ENCODE measurements around the gene CHD5. TPM values are rescaled to one million over a fixed set of nuclear protein-coding genes. Genes with fewer than 3 reads are reported as not detected.

CHD5 gene
- total RNA-seq, 4 donors from 2014 or later = 0.15 to 0.94 (median 0.26) TPM

DNA sequence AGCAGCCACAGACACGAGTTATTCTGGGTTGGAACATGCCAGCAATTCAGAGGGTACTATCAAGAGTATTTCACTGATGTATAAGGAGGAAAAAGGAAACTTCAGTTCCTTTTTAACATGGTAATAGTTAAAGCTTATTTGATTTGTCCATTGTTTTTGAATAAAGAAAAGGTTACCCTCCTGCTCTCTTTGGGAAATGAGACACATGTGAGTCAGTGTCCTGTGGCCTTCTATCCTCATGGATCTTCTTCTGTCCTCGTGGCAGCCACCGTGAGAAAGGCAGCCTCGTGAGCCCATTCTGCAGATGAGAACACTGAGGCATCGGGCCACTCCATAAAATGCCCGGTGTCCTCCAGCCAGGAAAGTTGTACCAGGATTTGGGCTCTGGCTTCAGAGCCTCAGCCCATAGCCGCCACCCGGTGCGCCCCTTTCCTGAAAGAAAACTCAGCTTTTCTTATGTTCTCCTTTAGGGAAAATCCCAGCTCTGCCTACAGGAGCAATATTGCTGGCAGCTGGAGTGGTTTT, 109.6 kb downstream of the CHD5 start:
- TF ChIP-seq, protein P1, sequence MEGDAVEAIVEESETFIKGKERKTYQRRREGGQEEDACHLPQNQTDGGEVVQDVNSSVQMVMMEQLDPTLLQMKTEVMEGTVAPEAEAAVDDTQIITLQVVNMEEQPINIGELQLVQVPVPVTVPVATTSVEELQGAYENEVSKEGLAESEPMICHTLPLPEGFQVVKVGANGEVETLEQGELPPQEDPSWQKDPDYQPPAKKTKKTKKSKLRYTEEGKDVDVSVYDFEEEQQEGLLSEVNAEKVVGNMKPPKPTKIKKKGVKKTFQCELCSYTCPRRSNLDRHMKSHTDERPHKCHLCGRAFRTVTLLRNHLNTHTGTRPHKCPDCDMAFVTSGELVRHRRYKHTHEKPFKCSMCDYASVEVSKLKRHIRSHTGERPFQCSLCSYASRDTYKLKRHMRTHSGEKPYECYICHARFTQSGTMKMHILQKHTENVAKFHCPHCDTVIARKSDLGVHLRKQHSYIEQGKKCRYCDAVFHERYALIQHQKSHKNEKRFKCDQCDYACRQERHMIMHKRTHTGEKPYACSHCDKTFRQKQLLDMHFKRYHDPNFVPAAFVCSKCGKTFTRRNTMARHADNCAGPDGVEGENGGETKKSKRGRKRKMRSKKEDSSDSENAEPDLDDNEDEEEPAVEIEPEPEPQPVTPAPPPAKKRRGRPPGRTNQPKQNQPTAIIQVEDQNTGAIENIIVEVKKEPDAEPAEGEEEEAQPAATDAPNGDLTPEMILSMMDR (IDR thresholded peaks at IDR 0.05) = no peak
- no peak for TF ChIP-seq POLR2A (IDR thresholded peaks at IDR 0.05)
- intact Hi-C loops (cut with DNase I) = no loop called here
- Histone ChIP-seq H3K4me1 (no peaks in the 10 kb centered on the region), H3K4me3 (replicated peaks in 1 of 3) (no peak overlapping the region), H3K9me3 (no peaks in the 10 kb centered on the region), H3K27me3 (no peaks in the 10 kb centered on the region), H3K36me3 (no peaks in the 10 kb centered on the region), H3K27ac (no peak overlapping the region)
- 86 to 90% methylated on average over 9 of the region's 9 CpGs for WGBS, 2 donors
- DNase-seq = no peak

DNA sequence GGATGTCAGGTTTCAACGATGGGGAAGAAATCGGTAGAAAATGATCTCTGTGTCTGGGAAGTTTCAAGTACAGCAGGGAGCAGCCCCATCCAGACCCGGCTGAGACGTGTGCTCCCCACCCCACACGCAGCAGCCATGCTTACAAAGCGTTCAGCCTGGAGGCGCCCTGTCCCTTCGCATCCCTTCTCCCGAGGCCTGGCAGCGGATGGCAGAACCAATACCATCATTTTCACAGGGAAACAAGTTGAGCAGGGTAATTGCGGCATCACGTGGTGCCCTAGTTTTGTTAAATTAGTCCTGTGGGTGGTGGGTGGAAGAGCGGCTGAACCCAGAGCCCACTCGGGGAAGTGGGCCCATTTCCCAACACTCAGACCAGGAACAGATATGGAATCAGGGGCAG, 110.5 kb downstream of the CHD5 start:
- DNase-seq = no peak
- WGBS, 2 donors = 84 to 85% methylated on average over 14 of the region's 14 CpGs
- H3K4me3 ChIP-seq (replicated peaks in 1 of 3) = no peak overlapping the region
- intact Hi-C loops (cut with DNase I) = no loop called here
- no peak for TF ChIP-seq POLR2A (IDR thresholded peaks at IDR 0.05)
- TF ChIP-seq, protein P1 (IDR thresholded peaks at IDR 0.05) = no peak
- H3K36me3 ChIP-seq = no peaks in the 10 kb centered on the region
- H3K4me1 ChIP-seq = no peaks in the 10 kb centered on the region
- no peaks in the 10 kb centered on the region for H3K9me3 ChIP-seq
- no peaks in the 10 kb centered on the region for H3K27me3 ChIP-seq
- no peak overlapping the region for H3K27ac ChIP-seq

DNA sequence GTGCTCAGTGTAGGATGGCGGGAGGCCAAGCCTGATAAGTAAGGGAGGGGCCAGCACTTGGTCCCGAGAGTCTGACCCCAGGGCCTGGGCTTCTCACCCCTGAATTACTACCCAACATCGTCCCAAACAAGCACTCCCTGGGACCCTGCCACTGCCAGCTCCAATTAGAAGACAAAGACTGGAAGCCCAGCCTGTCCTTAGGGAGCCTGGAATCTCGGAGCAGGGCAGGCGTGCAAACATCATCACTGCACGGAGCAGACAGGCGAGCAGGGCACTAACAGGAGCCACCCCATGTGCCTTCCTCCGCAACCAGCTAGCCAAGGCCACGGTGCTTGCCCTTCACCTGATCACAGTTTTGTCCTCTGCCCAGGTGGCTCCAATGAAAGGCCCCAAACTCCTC, 111.2 kb downstream of the CHD5 start:
- no peaks in the 10 kb centered on the region for H3K27me3 ChIP-seq
- H3K4me1 ChIP-seq = no peaks in the 10 kb centered on the region
- intact Hi-C loops (cut with DNase I) = no loop called here
- H3K9me3 ChIP-seq = no peaks in the 10 kb centered on the region
- no peak for TF ChIP-seq POLR2A (IDR thresholded peaks at IDR 0.05)
- TF ChIP-seq, protein P1 (IDR thresholded peaks at IDR 0.05) = no peak
- 80% methylated on average over 7 to 8 of the region's 9 CpGs for whole genome bisulfite sequencing, 2 donors
- no peaks in the 10 kb centered on the region for H3K36me3 ChIP-seq
- no peak overlapping the region for H3K4me3 ChIP-seq (replicated peaks in 1 of 3)
- no peak for DNase-seq
- H3K27ac ChIP-seq = no peak overlapping the region

DNA sequence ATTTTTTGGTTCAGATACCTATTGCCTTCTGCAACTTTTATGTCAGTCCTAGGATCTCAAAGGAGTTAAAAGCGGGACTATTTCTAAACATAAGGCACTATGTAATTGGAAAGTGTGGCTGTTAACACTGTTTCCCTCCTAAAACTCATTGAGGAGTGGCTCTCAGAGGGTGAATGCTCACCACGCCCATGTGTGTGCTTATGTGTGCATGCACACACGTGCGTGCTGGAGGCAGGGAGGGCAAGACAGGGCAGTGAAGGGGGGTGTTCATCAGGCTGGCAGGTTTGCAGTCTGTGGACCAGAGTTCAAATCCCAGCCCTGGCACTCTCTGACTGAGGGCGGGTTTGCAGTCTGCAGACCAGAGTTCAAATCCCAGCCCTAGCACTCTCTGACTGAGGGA, 112.0 kb downstream of the CHD5 start:
- Histone ChIP-seq H3K4me1 (no peaks in the 10 kb centered on the region), H3K36me3 (no peaks in the 10 kb centered on the region), H3K27ac (no peak overlapping the region), H3K27me3 (no peaks in the 10 kb centered on the region), H3K4me3 (replicated peaks in 1 of 3) (no peak overlapping the region), H3K9me3 (no peaks in the 10 kb centered on the region)
- no peak for DNase-seq
- no peak for TF ChIP-seq POLR2A (IDR thresholded peaks at IDR 0.05)
- TF ChIP-seq, protein P1 (IDR thresholded peaks at IDR 0.05) = no peak
- WGBS, 2 donors = 74 to 78% methylated on average over 4 of the region's 5 CpGs
- intact Hi-C loops (cut with DNase I) = no loop called here

DNA sequence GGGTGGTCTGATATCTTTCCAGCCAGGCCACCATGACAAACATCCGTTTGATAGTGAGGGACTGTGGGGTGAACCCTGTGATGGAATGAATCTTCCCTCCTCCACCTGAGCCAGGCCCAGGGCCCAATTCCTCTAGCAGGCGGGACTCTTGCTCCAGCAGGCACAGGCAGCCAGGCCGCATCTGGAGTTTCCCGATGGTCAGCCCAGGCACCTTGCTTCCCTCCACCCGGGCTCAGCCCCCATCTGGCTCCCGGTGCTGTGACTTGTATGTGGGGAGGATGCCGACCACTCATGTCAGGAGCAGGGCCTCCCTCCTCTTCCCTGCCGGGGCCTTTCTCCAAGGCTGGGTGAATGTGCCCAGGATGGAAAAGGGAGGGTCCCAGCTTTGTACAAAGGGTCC, 113.4 kb downstream of the CHD5 start:
- WGBS, 2 donors = 64 to 85% methylated on average over 2 to 5 of the region's 8 CpGs
- TF ChIP-seq, protein P1 (IDR thresholded peaks at IDR 0.05) = no peak
- intact Hi-C loops (cut with DNase I) = no loop called here

More for the DNA sequence above, 113.4 kb downstream of the CHD5 start:
- H3K4me3 ChIP-seq (replicated peaks in 1 of 3) = no peak overlapping the region
- H3K27me3 ChIP-seq = no peaks in the 10 kb centered on the region
- no peaks in the 10 kb centered on the region for H3K4me1 ChIP-seq
- DNase-seq = no peak
- no peak overlapping the region for H3K27ac ChIP-seq
- H3K9me3 ChIP-seq = no peaks in the 10 kb centered on the region
- H3K36me3 ChIP-seq = no peaks in the 10 kb centered on the region
